ENCODE results near the gene AFDN. TPM values are rescaled to one million over a fixed set of nuclear protein-coding genes. Genes with fewer than 3 reads are reported as not detected.

The AFDN gene
- total and polyA plus RNA-seq, 2 donors (not counting 1 experiment from before 2014, with no cell fraction given) = 21.0 to 57.1 TPM

GRCh38 chr6:167800549-167800948 lies 26.2 kb upstream of the AFDN start:
- H2AFZ ChIP-seq (ENCODE audit: low read length) = no peak overlapping the region
- H3K27ac ChIP-seq (ENCODE audit: insufficient read depth, low read length) = no peak overlapping the region
- no peaks in the 10 kb centered on the region for H4K20me1 ChIP-seq (ENCODE audit: control insufficient read depth, extremely low read depth, insufficient read depth, low read length)
- no peak overlapping the region for H3K4me2 ChIP-seq (ENCODE audit: extremely low read depth, insufficient read depth, low read length)
- no peaks in the 10 kb centered on the region for H3K36me3 ChIP-seq (ENCODE audit: control insufficient read depth, insufficient read depth, low read length)
- no peaks in the 10 kb centered on the region for H3K27me3 ChIP-seq (ENCODE audit: control insufficient read depth, insufficient read depth, low read length)
- H3K9ac ChIP-seq (ENCODE audit: insufficient read depth, low read length) = no peak overlapping the region
- H3K4me3 ChIP-seq (replicated peaks in 1 of 4; ENCODE audit: control extremely low read depth in 1 of 4, insufficient read depth in 1 of 4, low read depth in 3 of 4, low read length in 4 of 4) = no peak overlapping the region
- H3K79me2 ChIP-seq (ENCODE audit: control insufficient read depth, insufficient read depth, low read length) = no peaks in the 10 kb centered on the region
- no peak for TF ChIP-seq CTCF (conservative IDR thresholded peaks at IDR 0.05 in 1 of 2, IDR thresholded peaks at IDR 0.05 in 1 of 2; ENCODE audit: low read depth in 1 of 2, low read length in 2 of 2)
- no peak for TF ChIP-seq EZH2 (IDR thresholded peaks at IDR 0.05; ENCODE audit: low read length, missing control alignments)
- no peaks in the 10 kb centered on the region for H3K9me3 ChIP-seq (ENCODE audit: control insufficient read depth, insufficient read depth, low read depth, low read length)
- no peak for DNase-seq (ENCODE audit: low read depth in 2 of 2)
- H3K4me1 ChIP-seq (ENCODE audit: control insufficient read depth, extremely low read depth, insufficient read depth, low read length) = no peaks in the 10 kb centered on the region

GRCh38 chr6:167801263-167801662 lies 25.4 kb upstream of the AFDN start:
- DNase-seq (ENCODE audit: low read depth in 2 of 2) = no peak
- Histone ChIP-seq H3K4me1 (ENCODE audit: control insufficient read depth, extremely low read depth, insufficient read depth, low read length) (no peaks in the 10 kb centered on the region), H3K36me3 (ENCODE audit: control insufficient read depth, insufficient read depth, low read length) (no peaks in the 10 kb centered on the region), H3K27me3 (ENCODE audit: control insufficient read depth, insufficient read depth, low read length) (no peaks in the 10 kb centered on the region), H3K4me3 (replicated peaks in 1 of 4; ENCODE audit: control extremely low read depth in 1 of 4, insufficient read depth in 1 of 4, low read depth in 3 of 4, low read length in 4 of 4) (no peak overlapping the region), H3K79me2 (ENCODE audit: control insufficient read depth, insufficient read depth, low read length) (no peaks in the 10 kb centered on the region), H3K9ac (ENCODE audit: insufficient read depth, low read length) (no peak overlapping the region), H3K27ac (ENCODE audit: insufficient read depth, low read length) (no peak overlapping the region), H4K20me1 (ENCODE audit: control insufficient read depth, extremely low read depth, insufficient read depth, low read length) (no peaks in the 10 kb centered on the region), H3K4me2 (ENCODE audit: extremely low read depth, insufficient read depth, low read length) (no peak overlapping the region), H2AFZ (ENCODE audit: low read length) (no peak overlapping the region), H3K9me3 (ENCODE audit: control insufficient read depth, insufficient read depth, low read depth, low read length) (no peaks in the 10 kb centered on the region)
- no peak for TF ChIP-seq EZH2 (IDR thresholded peaks at IDR 0.05; ENCODE audit: low read length, missing control alignments)
- no peak for TF ChIP-seq CTCF (conservative IDR thresholded peaks at IDR 0.05 in 1 of 2, IDR thresholded peaks at IDR 0.05 in 1 of 2; ENCODE audit: low read depth in 1 of 2, low read length in 2 of 2)

GRCh38 chr6:167802339-167802738 lies 24.4 kb upstream of the AFDN start:
- no peak for DNase-seq (ENCODE audit: low read depth in 2 of 2)
- no peaks in the 10 kb centered on the region for H4K20me1 ChIP-seq (ENCODE audit: control insufficient read depth, extremely low read depth, insufficient read depth, low read length)
- no peak overlapping the region for H3K4me2 ChIP-seq (ENCODE audit: extremely low read depth, insufficient read depth, low read length)
- H3K9ac ChIP-seq (ENCODE audit: insufficient read depth, low read length) = no peak overlapping the region
- no peak overlapping the region for H3K27ac ChIP-seq (ENCODE audit: insufficient read depth, low read length)
- TF ChIP-seq EZH2 (IDR thresholded peaks at IDR 0.05; ENCODE audit: low read length, missing control alignments) (no peak), CTCF (conservative IDR thresholded peaks at IDR 0.05 in 1 of 2, IDR thresholded peaks at IDR 0.05 in 1 of 2; ENCODE audit: low read depth in 1 of 2, low read length in 2 of 2) (no peak)
- H3K36me3 ChIP-seq (ENCODE audit: control insufficient read depth, insufficient read depth, low read length) = no peaks in the 10 kb centered on the region
- no peak overlapping the region for H2AFZ ChIP-seq (ENCODE audit: low read length)
- H3K4me1 ChIP-seq (ENCODE audit: control insufficient read depth, extremely low read depth, insufficient read depth, low read length) = no peaks in the 10 kb centered on the region
- no peaks in the 10 kb centered on the region for H3K27me3 ChIP-seq (ENCODE audit: control insufficient read depth, insufficient read depth, low read length)
- no peaks in the 10 kb centered on the region for H3K79me2 ChIP-seq (ENCODE audit: control insufficient read depth, insufficient read depth, low read length)
- H3K4me3 ChIP-seq (replicated peaks in 1 of 4; ENCODE audit: control extremely low read depth in 1 of 4, insufficient read depth in 1 of 4, low read depth in 3 of 4, low read length in 4 of 4) = no peak overlapping the region
- H3K9me3 ChIP-seq (ENCODE audit: control insufficient read depth, insufficient read depth, low read depth, low read length) = no peaks in the 10 kb centered on the region
